Body of pancreas (tissue), 4 donors: Measurements from ENCODE around the gene OSBP2.

Experiments used
- POLR2A ChIP-seq, 3 donors: fragments of 450-650 bp; IDR thresholded peaks; one replicate each; pipeline ENCODE4 v1.6.1; 2016; ENCODE audit warnings: antibody characterized with exemption in 3 of 3, mild to moderate bottlenecking in 2 of 3
- TF ChIP-seq, protein P1 (sequence below), 7 experiments: fragments of 450-650 bp in 4 of 7; fragments of 200-600 bp in 3 of 7; sonication (generic) in 3 of 7; IDR thresholded peaks; one replicate each; pipeline ENCODE4 v1.5.1; 2016 to 2019; ENCODE audit warnings: antibody characterized with exemption in 7 of 7

DNA sequence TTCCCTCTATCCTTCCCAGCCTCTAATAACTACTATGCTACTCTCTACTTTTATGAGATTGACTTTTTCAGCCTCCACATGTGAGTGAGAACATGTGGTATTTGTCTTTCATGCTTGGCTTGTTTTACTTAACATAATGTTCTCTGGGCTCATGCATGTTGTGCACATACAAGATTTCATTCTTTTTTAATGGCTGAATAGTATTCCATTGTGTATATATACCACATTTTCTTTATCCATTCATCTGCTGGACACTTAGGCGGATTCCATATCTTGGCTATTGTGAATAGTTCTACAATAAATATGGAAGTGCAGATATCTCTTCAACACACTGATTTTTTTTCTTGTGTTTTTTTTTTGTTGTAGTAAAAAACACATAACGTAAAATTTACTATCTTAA is 19.4 kb downstream of the OSBP2 start:
- TF ChIP-seq, protein P1, sequence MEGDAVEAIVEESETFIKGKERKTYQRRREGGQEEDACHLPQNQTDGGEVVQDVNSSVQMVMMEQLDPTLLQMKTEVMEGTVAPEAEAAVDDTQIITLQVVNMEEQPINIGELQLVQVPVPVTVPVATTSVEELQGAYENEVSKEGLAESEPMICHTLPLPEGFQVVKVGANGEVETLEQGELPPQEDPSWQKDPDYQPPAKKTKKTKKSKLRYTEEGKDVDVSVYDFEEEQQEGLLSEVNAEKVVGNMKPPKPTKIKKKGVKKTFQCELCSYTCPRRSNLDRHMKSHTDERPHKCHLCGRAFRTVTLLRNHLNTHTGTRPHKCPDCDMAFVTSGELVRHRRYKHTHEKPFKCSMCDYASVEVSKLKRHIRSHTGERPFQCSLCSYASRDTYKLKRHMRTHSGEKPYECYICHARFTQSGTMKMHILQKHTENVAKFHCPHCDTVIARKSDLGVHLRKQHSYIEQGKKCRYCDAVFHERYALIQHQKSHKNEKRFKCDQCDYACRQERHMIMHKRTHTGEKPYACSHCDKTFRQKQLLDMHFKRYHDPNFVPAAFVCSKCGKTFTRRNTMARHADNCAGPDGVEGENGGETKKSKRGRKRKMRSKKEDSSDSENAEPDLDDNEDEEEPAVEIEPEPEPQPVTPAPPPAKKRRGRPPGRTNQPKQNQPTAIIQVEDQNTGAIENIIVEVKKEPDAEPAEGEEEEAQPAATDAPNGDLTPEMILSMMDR (IDR thresholded peaks at IDR 0.05) = no peak
- no peak for TF ChIP-seq POLR2A (IDR thresholded peaks at IDR 0.05)
